Keratinocyte (primary cell): Measurements from ENCODE around the gene METRNL. TPM values are rescaled to one million over a fixed set of nuclear protein-coding genes. Genes with fewer than 3 reads are reported as not detected.

Experiments
- DNase-seq: peaks from one replicate; pipeline ENCODE4 v3.0.0-alpha.2; 2011; ENCODE audit warnings: low read depth, missing footprints, low spot score
- FAIRE-seq: peaks from 2 replicates; lab custom pipeline; 2011; peaks lifted over from hg19 to GRCh38; lab: Jason Lieb, UNC
- H2AFZ ChIP-seq: 2 replicates; pipeline ENCODE4 v1.6.0; 2012; ENCODE audit warnings: low read length, control low read depth, inconsistent platforms; ENCODE audit not compliant: control insufficient read depth
- H3K27ac ChIP-seq: 2 replicates; pipeline ENCODE4 v1.5.1; 2011; ENCODE audit warnings: low read length; ENCODE audit not compliant: control insufficient read depth, insufficient read depth
- H3K27me3 ChIP-seq: 3 replicates; pipeline ENCODE4 v1.6.0; 2011; ENCODE audit warnings: low read length; ENCODE audit not compliant: control insufficient read depth, insufficient read depth; ENCODE audit errors: extremely low read depth
- H3K36me3 ChIP-seq, 2 experiments: 2 replicates in 1 of 2; 3 replicates in 1 of 2; pipeline ENCODE4 v1.5.1; 2011; ENCODE audit warnings: low read length in 2 of 2, mild to moderate bottlenecking in 1 of 2; ENCODE audit not compliant: control insufficient read depth in 2 of 2, insufficient read depth in 2 of 2; ENCODE audit errors: extremely low read depth in 1 of 2
- H3K4me1 ChIP-seq: 3 replicates; pipeline ENCODE4 v1.5.1; 2011; ENCODE audit warnings: low read length; ENCODE audit not compliant: control insufficient read depth, insufficient read depth; ENCODE audit errors: extremely low read depth
- H3K4me2 ChIP-seq: 3 replicates; pipeline ENCODE4 v1.6.0; 2011; ENCODE audit warnings: low read depth, low read length; ENCODE audit not compliant: control insufficient read depth, insufficient read depth; ENCODE audit errors: extremely low read depth
- H3K4me3 ChIP-seq, 3 experiments: fragments of 200-600 bp in 1 of 3; sonication (generic) in 1 of 3; 2 replicates in 2 of 3; 3 replicates in 1 of 3; pipeline ENCODE4 v1.5.1; 2011 to 2016; ENCODE audit warnings: low read length in 3 of 3, mild to moderate bottlenecking in 3 of 3, control low read depth in 2 of 3, inconsistent platforms in 1 of 3, low read depth in 1 of 3, mixed read lengths in 1 of 3, mixed run types in 1 of 3, moderate library complexity in 1 of 3; ENCODE audit not compliant: control insufficient read depth in 2 of 3, insufficient read depth in 2 of 3; ENCODE audit errors: extremely low read depth in 1 of 3
- H3K79me2 ChIP-seq: 2 replicates; pipeline ENCODE4 v1.6.0; 2012; ENCODE audit warnings: low read length; ENCODE audit not compliant: control insufficient read depth, insufficient read depth
- H3K9ac ChIP-seq: 3 replicates; pipeline ENCODE4 v1.6.0; 2011; ENCODE audit warnings: low read length; ENCODE audit not compliant: control insufficient read depth, insufficient read depth; ENCODE audit errors: extremely low read depth
- H3K9me1 ChIP-seq: 3 replicates; pipeline ENCODE4 v1.6.0; 2011; ENCODE audit warnings: low read length; ENCODE audit not compliant: control insufficient read depth, insufficient read depth; ENCODE audit errors: extremely low read depth
- H3K9me3 ChIP-seq: 2 replicates; pipeline ENCODE4 v1.5.1; 2012; ENCODE audit warnings: low read depth, low read length; ENCODE audit not compliant: control insufficient read depth
- H4K20me1 ChIP-seq: 3 replicates; pipeline ENCODE4 v1.6.0; 2011; ENCODE audit warnings: low read length; ENCODE audit not compliant: control insufficient read depth, insufficient read depth; ENCODE audit errors: extremely low read depth
- EZH2 ChIP-seq: IDR thresholded peaks from one replicate; pipeline ENCODE4 v1.6.1; 2012; ENCODE audit warnings: inconsistent platforms, mild to moderate bottlenecking, low read length, moderate library complexity
- dilution Hi-C: fragments of 300-500 bp; cut with MboI; formaldehyde crosslinking; loops from one replicate; pipeline ENCODE4 v1.7.0; 2020; ENCODE audit warnings: low sequenced_read_pairs; ENCODE audit not compliant: extremely low pct_ligation_motif_present
- polyA plus RNA-seq, 5 experiments: library from polyadenylated mRNA; depleted of rRNA in 3 of 5; stranded (reverse) in 3 of 5; stranded (forward) in 1 of 5; unstranded in 1 of 5; fragments of >200 nt; gene quantifications; 1 replicate in 1 of 5; 2 replicates in 3 of 5; 3 replicates in 1 of 5; pipeline versions ENCODE4 v1.2.1 to v1.2.3, GENCODE V29; 2011 to 2012; ENCODE audit warnings: missing spikeins in 2 of 5, low read depth in 1 of 5, low replicate concordance in 1 of 5
- TF ChIP-seq, protein P1 (sequence below), 3 experiments: IDR thresholded peaks in 1 of 3; conservative IDR thresholded peaks in 1 of 3; optimal IDR thresholded peaks in 1 of 3; 2 replicates in 2 of 3; 3 replicates in 1 of 3; pipeline versions ENCODE3 to v1.5.1; 2011; ENCODE audit warnings: low read length in 3 of 3, mild to moderate bottlenecking in 3 of 3, moderate library complexity in 2 of 3, control low read depth in 1 of 3, inconsistent platforms in 1 of 3; ENCODE audit not compliant: insufficient read depth in 2 of 3; ENCODE audit errors: extremely low read depth in 1 of 3

Gene METRNL
- polyA plus RNA-seq, 1 donor (not counting 4 experiments of a cell fraction or from before 2014, with no cell fraction given) = 3.1 TPM

GRCh38 chr17:83116311-83116771 is 36.9 kb downstream of the METRNL start:
- FAIRE-seq (no peak), DNase-seq (no peak)
- no peak overlapping the region for H3K4me3 ChIP-seq
- H3K9ac ChIP-seq = no peak overlapping the region
- no peaks in the 10 kb centered on the region for H3K9me3 ChIP-seq
- H4K20me1 ChIP-seq = no peaks in the 10 kb centered on the region
- H3K4me2 ChIP-seq = no peak overlapping the region
- H3K79me2 ChIP-seq = no peaks in the 10 kb centered on the region
- peaks cover 27% of the 10 kb centered on the region for H3K27me3 ChIP-seq
- no peaks in the 10 kb centered on the region for H3K9me1 ChIP-seq
- H2AFZ ChIP-seq = no peak overlapping the region
- H3K27ac ChIP-seq = no peak overlapping the region
- dilution Hi-C loops = no loop called here
- TF ChIP-seq, protein P1, sequence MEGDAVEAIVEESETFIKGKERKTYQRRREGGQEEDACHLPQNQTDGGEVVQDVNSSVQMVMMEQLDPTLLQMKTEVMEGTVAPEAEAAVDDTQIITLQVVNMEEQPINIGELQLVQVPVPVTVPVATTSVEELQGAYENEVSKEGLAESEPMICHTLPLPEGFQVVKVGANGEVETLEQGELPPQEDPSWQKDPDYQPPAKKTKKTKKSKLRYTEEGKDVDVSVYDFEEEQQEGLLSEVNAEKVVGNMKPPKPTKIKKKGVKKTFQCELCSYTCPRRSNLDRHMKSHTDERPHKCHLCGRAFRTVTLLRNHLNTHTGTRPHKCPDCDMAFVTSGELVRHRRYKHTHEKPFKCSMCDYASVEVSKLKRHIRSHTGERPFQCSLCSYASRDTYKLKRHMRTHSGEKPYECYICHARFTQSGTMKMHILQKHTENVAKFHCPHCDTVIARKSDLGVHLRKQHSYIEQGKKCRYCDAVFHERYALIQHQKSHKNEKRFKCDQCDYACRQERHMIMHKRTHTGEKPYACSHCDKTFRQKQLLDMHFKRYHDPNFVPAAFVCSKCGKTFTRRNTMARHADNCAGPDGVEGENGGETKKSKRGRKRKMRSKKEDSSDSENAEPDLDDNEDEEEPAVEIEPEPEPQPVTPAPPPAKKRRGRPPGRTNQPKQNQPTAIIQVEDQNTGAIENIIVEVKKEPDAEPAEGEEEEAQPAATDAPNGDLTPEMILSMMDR (optimal IDR thresholded peaks at IDR 0.05 in 1 of 3, IDR thresholded peaks at IDR 0.05 in 1 of 3, conservative IDR thresholded peaks at IDR 0.05 in 1 of 3; ENCODE audit: extremely low read depth in 1 of 3, insufficient read depth in 2 of 3, low read length in 3 of 3) = no peak
- TF ChIP-seq EZH2 = no peak
- H3K36me3 ChIP-seq = no peaks in the 10 kb centered on the region
- no peaks in the 10 kb centered on the region for H3K4me1 ChIP-seq

- H3K36me3 ChIP-seq = no peaks in the 10 kb centered on the region
- H3K9ac ChIP-seq = no peak overlapping the region
- no peak overlapping the region for H3K4me3 ChIP-seq
- peaks cover 21% of the 10 kb centered on the region for H3K27me3 ChIP-seq
- no peaks in the 10 kb centered on the region for H3K4me1 ChIP-seq
- no peak overlapping the region for H3K4me2 ChIP-seq
- H3K79me2 ChIP-seq = no peaks in the 10 kb centered on the region
- no peaks in the 10 kb centered on the region for H4K20me1 ChIP-seq
- H3K27ac ChIP-seq = no peak overlapping the region
- H3K9me1 ChIP-seq = no peaks in the 10 kb centered on the region
- no peak overlapping the region for H2AFZ ChIP-seq
- H3K9me3 ChIP-seq = no peaks in the 10 kb centered on the region
- dilution Hi-C loops = no loop called here
- DNase-seq = no peak
- TF ChIP-seq EZH2 = no peak
- TF ChIP-seq, protein P1 (optimal IDR thresholded peaks at IDR 0.05 in 1 of 3, IDR thresholded peaks at IDR 0.05 in 1 of 3, conservative IDR thresholded peaks at IDR 0.05 in 1 of 3; ENCODE audit: extremely low read depth in 1 of 3, insufficient read depth in 2 of 3, low read length in 3 of 3) = no peak
- no peak for FAIRE-seq
Measured at GRCh38 chr17:83116783-83117555, 37.6 kb downstream of the METRNL start.
